HG02840 (cell line): ENCODE results near the gene APAF1.
A peak's percentile ranks its signal among the peaks of the same experiment; 100 is the strongest.
"Not testable (repeated sequence)": the region's sequence is repeated elsewhere in the genome, so short reads cannot be mapped to it uniquely, and the experiment has no call there.

ENCODE experiments used
- ATAC-seq: cut with Tn5 transposase; IDR thresholded peaks from one replicate; pipeline ENCODE4 v1.9.1; 2021; ENCODE audit warnings: mild to moderate bottlenecking, moderate library complexity, moderate number of reproducible peaks; ENCODE audit not compliant: unreplicated experiment, low FRiP score

The APAF1 gene

DNA sequence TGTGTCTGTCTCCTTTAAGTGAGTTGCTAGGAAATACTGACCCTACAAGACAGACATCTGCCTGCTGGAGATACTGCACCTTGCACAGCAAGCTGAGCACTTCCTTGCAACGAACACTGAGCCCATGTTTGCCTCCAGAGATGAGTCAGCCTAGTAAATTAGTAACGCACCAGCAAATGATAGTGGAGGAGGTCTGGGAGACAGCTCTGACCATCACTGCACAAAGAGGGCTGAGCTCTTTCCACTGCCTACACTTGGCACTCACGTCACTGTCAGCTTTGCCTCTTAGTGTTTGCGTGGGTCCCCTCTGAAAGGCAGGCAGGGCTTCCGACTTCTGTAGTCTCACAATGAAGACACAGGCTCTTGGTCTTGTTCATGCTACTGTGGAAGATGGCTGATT, 109.0 kb downstream of the APAF1 start:
- ATAC-seq: peak; percentile 99

GRCh38 chr12:98755855-98756254, 110.8 kb downstream of the APAF1 start:
- ATAC-seq: not testable (repeated sequence)

- ATAC-seq: no peak
Measured at GRCh38 chr12:98757455-98757854, 112.4 kb downstream of the APAF1 start.

GRCh38 chr12:98758331-98758730, 113.2 kb downstream of the APAF1 start:
- no peak for ATAC-seq

DNA sequence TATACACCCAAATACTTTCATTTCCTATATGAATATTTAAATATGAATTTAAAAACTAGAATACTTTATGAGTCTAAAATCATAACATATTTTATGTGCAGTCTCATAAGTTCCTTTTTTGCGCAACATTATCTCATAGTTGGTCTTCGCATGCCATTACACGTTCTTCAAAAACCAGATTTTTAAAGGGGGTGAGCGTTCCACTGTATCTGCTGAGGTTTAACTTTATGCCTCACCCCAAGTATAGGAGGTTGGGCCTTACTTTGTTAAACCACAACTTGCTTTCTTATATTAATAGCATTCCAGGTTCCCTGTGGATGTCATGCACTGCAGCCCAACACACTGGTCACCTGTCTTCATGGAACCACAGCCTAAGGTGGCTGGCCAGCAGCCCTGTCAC, 118.6 kb downstream of the APAF1 start:
- no peak for ATAC-seq

DNA sequence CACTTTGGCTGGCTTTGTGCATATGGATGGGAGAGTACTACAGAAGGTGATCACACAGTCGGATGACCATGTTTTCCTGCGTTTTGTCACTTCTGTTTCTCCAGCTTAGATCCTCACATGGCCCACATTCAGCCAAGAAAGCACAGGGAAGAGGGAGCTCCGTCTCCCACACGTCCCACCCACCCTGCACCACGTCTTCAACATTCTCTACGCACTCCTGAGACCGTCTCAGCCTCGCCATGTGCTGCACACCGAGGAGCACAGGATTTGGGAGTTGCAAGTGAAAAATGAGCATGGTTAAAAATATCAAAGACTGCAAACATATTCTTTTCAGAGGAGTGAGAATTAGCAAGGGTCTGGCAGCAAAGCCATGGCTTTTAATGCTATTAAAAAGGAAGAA, 122.2 kb downstream of the APAF1 start:
- ATAC-seq: no peak

DNA sequence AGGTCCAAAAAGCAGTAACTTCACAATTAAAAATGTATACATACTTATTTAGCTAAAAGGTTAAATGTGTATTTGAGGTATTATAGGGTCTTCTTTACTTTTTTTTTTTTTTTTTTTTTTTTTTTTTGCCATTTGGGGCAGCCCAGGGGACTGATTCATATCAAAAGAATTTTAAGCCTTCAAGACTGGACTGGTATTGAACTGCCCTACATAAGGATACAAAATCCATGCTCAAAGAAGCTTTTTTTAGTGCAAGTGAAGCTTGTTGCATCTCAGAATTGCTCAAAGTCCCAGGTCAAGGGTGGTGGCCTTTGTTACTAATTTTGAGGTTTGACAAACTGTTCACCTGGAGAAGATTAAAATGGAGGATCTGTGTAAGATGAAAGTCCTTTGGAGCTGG, 124.0 kb downstream of the APAF1 start:
- ATAC-seq: no peak

DNA sequence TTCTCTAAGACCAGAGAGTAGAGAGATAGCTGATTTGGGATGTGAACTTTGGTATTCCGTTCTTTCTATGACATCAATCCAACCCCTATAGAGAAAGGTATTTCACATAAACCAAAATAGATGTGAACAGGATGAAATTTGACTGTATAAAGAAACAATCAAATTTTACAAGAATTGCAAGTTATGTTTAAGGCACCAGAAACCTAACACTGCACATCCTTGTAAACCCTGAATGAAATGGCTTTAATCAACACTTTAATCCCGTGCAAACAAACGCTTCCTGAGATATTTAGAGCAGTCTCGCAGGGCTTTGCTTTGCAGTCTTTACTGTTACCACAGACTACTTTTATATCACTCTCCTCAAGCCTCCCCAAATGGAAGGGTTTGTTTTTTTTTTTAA, 125.1 kb downstream of the APAF1 start:
- ATAC-seq: no peak

GRCh38 chr12:98771811-98772752, 127.0 kb downstream of the APAF1 start:
- no peak for ATAC-seq

- ATAC-seq: no peak
Measured at GRCh38 chr12:98772818-98773217, 127.7 kb downstream of the APAF1 start.

DNA sequence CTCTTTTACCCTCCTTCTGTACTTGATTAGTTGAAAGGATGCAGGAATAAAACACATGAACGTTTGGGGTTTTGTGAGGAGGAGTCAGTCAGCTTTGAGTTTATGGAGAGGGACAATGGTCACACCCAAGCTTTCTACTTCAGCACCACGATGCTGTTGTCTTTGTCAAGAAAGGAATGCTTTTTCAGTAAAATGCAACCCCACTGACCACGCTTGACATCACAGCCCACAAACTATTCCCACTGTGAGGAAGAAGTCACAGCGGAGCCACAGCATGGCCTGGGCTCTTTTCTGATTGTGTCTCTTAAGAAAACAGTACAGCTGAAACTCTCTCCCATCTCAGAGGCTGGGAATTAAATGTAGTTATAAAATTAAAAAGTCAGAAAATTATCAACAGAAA, 135.2 kb downstream of the APAF1 start:
- no peak for ATAC-seq

DNA sequence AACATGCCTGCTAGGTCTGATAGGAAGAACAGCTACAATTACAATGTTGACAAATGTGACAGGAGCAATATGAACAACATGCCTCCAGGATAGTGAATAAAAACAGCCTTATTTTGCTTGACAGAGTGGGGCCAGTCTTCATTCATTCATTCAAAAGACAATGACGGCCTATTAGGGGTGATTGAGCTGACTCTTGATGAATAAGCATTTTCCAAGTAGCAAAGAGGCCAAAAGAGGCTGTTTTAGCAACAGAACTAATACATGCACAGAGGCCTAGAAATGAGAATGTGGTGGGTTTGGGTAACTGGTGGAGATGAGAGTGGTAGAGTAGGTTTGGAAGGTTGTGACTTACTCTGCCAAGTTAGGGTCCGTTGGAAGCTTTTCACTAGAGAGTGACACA, 138.3 kb downstream of the APAF1 start:
- no peak for ATAC-seq
